A673 (cell line): ENCODE results near the gene SBF2.

Source experiments
- CTCF ChIP-seq: fragments of 300-800, 200-600 bp; sonication (generic); conservative IDR thresholded peaks from 2 replicates; pipeline ENCODE4 v1.5.1; 2017; ENCODE audit warnings: low read depth, mild to moderate bottlenecking, antibody characterized with exemption, low read length, moderate library complexity, mixed read lengths
- EZH2 ChIP-seq: fragments of 200-600 bp; sonication (generic); IDR thresholded peaks from 2 replicates; pipeline ENCODE4 v1.6.1; 2017; ENCODE audit warnings: borderline replicate concordance, low read depth, mild to moderate bottlenecking, mixed read lengths, antibody characterized with exemption, low read length; ENCODE audit not compliant: poor library complexity, severe bottlenecking

GRCh38 chr11:10302744-10303557 is 8.9 kb upstream of the SBF2 start:
- TF ChIP-seq CTCF = no peak
- TF ChIP-seq EZH2 = no peak
